Measurements from ENCODE around the gene HIVEP3. TPM values are rescaled to one million over a fixed set of nuclear protein-coding genes. Genes with fewer than 3 reads are reported as not detected.

Gene HIVEP3
- total and polyA plus RNA-seq, 2 experiments from 2014 or later: 0.57 to 5.9 TPM

DNA sequence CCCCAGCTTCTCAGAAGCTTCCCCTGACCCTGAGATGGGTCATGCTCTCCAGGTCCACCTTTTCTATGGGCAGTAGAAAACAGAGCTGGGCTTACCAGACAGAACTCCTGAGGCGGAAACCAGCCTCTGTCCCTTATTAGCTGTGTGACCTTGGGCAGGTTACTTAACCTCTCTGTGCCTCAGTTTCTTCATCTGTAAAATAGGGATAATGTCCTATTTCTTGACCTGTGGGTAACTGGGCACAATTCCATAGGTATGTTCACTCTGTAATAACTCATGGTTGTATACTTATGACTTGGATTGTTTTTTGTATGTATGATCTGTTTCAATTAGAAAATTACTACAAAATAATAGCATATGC, 377.1 kb downstream of the HIVEP3 start:
- no peak for DNase-seq (ENCODE audit: low spot score)
- H4K20me1 ChIP-seq (ENCODE audit: insufficient read depth, poor library complexity, severe bottlenecking): no peaks in the 10 kb centered on the region
- peaks cover 10% of the 10 kb centered on the region for H3K4me1 ChIP-seq (ENCODE audit: insufficient read depth)
- TF ChIP-seq, protein P1, sequence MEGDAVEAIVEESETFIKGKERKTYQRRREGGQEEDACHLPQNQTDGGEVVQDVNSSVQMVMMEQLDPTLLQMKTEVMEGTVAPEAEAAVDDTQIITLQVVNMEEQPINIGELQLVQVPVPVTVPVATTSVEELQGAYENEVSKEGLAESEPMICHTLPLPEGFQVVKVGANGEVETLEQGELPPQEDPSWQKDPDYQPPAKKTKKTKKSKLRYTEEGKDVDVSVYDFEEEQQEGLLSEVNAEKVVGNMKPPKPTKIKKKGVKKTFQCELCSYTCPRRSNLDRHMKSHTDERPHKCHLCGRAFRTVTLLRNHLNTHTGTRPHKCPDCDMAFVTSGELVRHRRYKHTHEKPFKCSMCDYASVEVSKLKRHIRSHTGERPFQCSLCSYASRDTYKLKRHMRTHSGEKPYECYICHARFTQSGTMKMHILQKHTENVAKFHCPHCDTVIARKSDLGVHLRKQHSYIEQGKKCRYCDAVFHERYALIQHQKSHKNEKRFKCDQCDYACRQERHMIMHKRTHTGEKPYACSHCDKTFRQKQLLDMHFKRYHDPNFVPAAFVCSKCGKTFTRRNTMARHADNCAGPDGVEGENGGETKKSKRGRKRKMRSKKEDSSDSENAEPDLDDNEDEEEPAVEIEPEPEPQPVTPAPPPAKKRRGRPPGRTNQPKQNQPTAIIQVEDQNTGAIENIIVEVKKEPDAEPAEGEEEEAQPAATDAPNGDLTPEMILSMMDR (IDR thresholded peaks at IDR 0.05; ENCODE audit: poor library complexity): no peak
- TF ChIP-seq EZH2 (IDR thresholded peaks at IDR 0.05; ENCODE audit: borderline replicate concordance) (no peak), EZH2phosphoT487 (IDR thresholded peaks at IDR 0.05; ENCODE audit: low read depth, severe bottlenecking, unreplicated experiment) (no peak)
- H3K4me3 ChIP-seq: no peak overlapping the region
- 100% methylated on average over 1 of the region's 1 CpG for WGBS (ENCODE audit: low lambda C conversion rate, missing lambda C conversion rate)
- no peak overlapping the region for H3K27ac ChIP-seq
- no peaks in the 10 kb centered on the region for H3K9me3 ChIP-seq (ENCODE audit: low read depth)
- H2AFZ ChIP-seq: no peak overlapping the region
- no peaks in the 10 kb centered on the region for H3K27me3 ChIP-seq
- no peaks in the 10 kb centered on the region for H3K9me2 ChIP-seq (replicated peaks; ENCODE audit: insufficient read depth)
- H3K36me3 ChIP-seq (replicated peaks; ENCODE audit: insufficient read depth, low read depth): no peaks in the 10 kb centered on the region
- no peaks in the 10 kb centered on the region for H3K79me2 ChIP-seq
- H3K4me2 ChIP-seq: no peak overlapping the region

GRCh38 chr1:41540886-41541591, 377.7 kb downstream of the HIVEP3 start:
- no peaks in the 10 kb centered on the region for H3K9me2 ChIP-seq (replicated peaks; ENCODE audit: insufficient read depth)
- TF ChIP-seq, protein P1 (IDR thresholded peaks at IDR 0.05; ENCODE audit: poor library complexity): no peak
- no peak for TF ChIP-seq EZH2 (IDR thresholded peaks at IDR 0.05; ENCODE audit: borderline replicate concordance)
- no peak for TF ChIP-seq EZH2phosphoT487 (IDR thresholded peaks at IDR 0.05; ENCODE audit: low read depth, severe bottlenecking, unreplicated experiment)
- H3K27me3 ChIP-seq: peaks cover 2% of the 10 kb centered on the region
- H2AFZ ChIP-seq: no peak overlapping the region
- no peak overlapping the region for H3K4me3 ChIP-seq
- H3K27ac ChIP-seq: no peak overlapping the region
- H3K79me2 ChIP-seq: no peaks in the 10 kb centered on the region
- no peaks in the 10 kb centered on the region for H3K36me3 ChIP-seq (replicated peaks; ENCODE audit: insufficient read depth, low read depth)
- no peaks in the 10 kb centered on the region for H3K9me3 ChIP-seq (ENCODE audit: low read depth)
- H3K4me1 ChIP-seq (ENCODE audit: insufficient read depth): peaks cover 10% of the 10 kb centered on the region
- WGBS (ENCODE audit: low lambda C conversion rate, missing lambda C conversion rate): 75% methylated on average over 10 of the region's 10 CpGs
- no peaks in the 10 kb centered on the region for H4K20me1 ChIP-seq (ENCODE audit: insufficient read depth, poor library complexity, severe bottlenecking)
- DNase-seq (ENCODE audit: low spot score): no peak
- H3K4me2 ChIP-seq: no peak overlapping the region

DNA sequence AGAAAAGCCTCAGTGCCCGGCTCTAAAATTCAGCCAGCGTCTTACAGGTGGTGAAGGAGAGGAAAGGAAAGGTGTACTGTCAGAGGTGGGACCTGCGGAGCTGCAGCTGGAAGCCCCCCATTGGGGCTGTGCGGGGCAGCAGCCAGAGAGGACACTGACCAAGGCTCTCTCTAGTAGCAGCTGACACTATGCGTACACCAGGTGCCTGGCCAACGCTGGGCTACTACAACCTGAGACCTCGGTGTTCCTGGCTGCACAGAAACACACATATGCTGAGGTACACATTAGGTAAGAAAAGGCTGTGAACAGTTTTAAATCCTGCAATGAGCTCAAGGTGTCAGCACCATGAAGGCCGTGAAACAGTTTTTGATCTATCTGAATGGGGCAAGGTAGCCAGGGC, 378.7 kb downstream of the HIVEP3 start:
- no peaks in the 10 kb centered on the region for H3K9me3 ChIP-seq (ENCODE audit: low read depth)
- H3K36me3 ChIP-seq (replicated peaks; ENCODE audit: insufficient read depth, low read depth): no peaks in the 10 kb centered on the region
- H2AFZ ChIP-seq: no peak overlapping the region
- peaks cover 10% of the 10 kb centered on the region for H3K4me1 ChIP-seq (ENCODE audit: insufficient read depth)
- H3K79me2 ChIP-seq: no peaks in the 10 kb centered on the region
- no peaks in the 10 kb centered on the region for H3K9me2 ChIP-seq (replicated peaks; ENCODE audit: insufficient read depth)
- peaks cover 4% of the 10 kb centered on the region for H3K27me3 ChIP-seq
- no peak overlapping the region for H3K4me2 ChIP-seq
- no peak overlapping the region for H3K27ac ChIP-seq
- WGBS (ENCODE audit: low lambda C conversion rate, missing lambda C conversion rate): 93% methylated on average over 8 of the region's 8 CpGs
- DNase-seq (ENCODE audit: low spot score): no peak
- TF ChIP-seq, protein P1 (IDR thresholded peaks at IDR 0.05; ENCODE audit: poor library complexity): no peak
- no peak for TF ChIP-seq EZH2phosphoT487 (IDR thresholded peaks at IDR 0.05; ENCODE audit: low read depth, severe bottlenecking, unreplicated experiment)
- no peak for TF ChIP-seq EZH2 (IDR thresholded peaks at IDR 0.05; ENCODE audit: borderline replicate concordance)
- no peaks in the 10 kb centered on the region for H4K20me1 ChIP-seq (ENCODE audit: insufficient read depth, poor library complexity, severe bottlenecking)
- no peak overlapping the region for H3K4me3 ChIP-seq
